PC-9 (cell line): ENCODE data around the gene PLSCR4. TPM values are rescaled to one million over a fixed set of nuclear protein-coding genes. Genes with fewer than 3 reads are reported as not detected.
"Not testable (repeated sequence)": the region's sequence is repeated elsewhere in the genome, so short reads cannot be mapped to it uniquely, and the experiment has no call there.

ENCODE experiments used
- BruUV-seq: library from RNA; stranded (reverse); fragments of 400-500 nt; replicated peaks from 2 replicates; lab custom pipeline; 2021; lab: Mats Ljungman, UMichigan
- CTCF ChIA-PET: fragments of 300-600 bp; sonication (Branson Sonifier 250); formaldehyde crosslinking; loops from one replicate; lab custom pipeline; 2022; ENCODE audit warnings: antibody characterized with exemption; lab: Charles Lee
- POLR2A ChIA-PET: fragments of 300-600 bp; sonication (Branson Sonifier 250); formaldehyde crosslinking; loops from one replicate; lab custom pipeline; 2022; ENCODE audit warnings: antibody characterized with exemption; ENCODE audit not compliant: unreplicated experiment; lab: Charles Lee
- DNase-seq, 2 experiments: peaks; one replicate each; pipeline versions ENCODE4 v3.0.0 to v3.0.0-alpha.2; 2015 to 2022; ENCODE audit warnings: mixed read lengths in 1 of 2
- H2AFZ ChIP-seq: fragments of 200-600 bp; sonication (generic); 2 replicates; pipeline ENCODE4 v1.8.1; 2017; ENCODE audit warnings: antibody characterized with exemption
- H3F3A ChIP-seq: fragments of 200-600 bp; sonication (generic); 2 replicates; pipeline ENCODE4 v1.8.1; 2017; ENCODE audit warnings: antibody characterized with exemption, mild to moderate bottlenecking, low read depth; ENCODE audit not compliant: insufficient read depth
- H3K27ac ChIP-seq: fragments of 200-600 bp; sonication (generic); 2 replicates; pipeline ENCODE4 v1.6.1; 2016; ENCODE audit warnings: mixed run types
- H3K27me3 ChIP-seq: fragments of 200-600 bp; sonication (generic); 2 replicates; pipeline ENCODE4 v1.6.1; 2016; ENCODE audit warnings: low read depth, mixed run types; ENCODE audit not compliant: insufficient read depth
- H3K36me3 ChIP-seq: fragments of 200-600 bp; sonication (generic); 2 replicates; pipeline ENCODE4 v1.6.1; 2016; ENCODE audit warnings: low read depth, mixed run types
- H3K4me1 ChIP-seq: fragments of 200-600 bp; sonication (generic); replicated peaks from 2 replicates; pipeline ENCODE4 v1.6.1; 2016; ENCODE audit warnings: mixed run types; ENCODE audit not compliant: insufficient read depth
- H3K4me2 ChIP-seq: fragments of 200-600 bp; sonication (generic); 2 replicates; pipeline ENCODE4 v1.6.1; 2017; ENCODE audit warnings: mixed run types
- H3K4me3 ChIP-seq: fragments of 200-600 bp; sonication (generic); 2 replicates; pipeline ENCODE4 v1.6.1; 2016; ENCODE audit warnings: mixed run types
- H3K79me2 ChIP-seq: fragments of 200-600 bp; sonication (generic); 2 replicates; pipeline ENCODE4 v1.6.1; 2017; ENCODE audit warnings: low read depth, mixed run types
- H3K9me2 ChIP-seq: fragments of 200-600 bp; sonication (generic); 2 replicates; pipeline ENCODE4 v1.8.1; 2017; ENCODE audit warnings: mild to moderate bottlenecking; ENCODE audit not compliant: insufficient read depth
- H3K9me3 ChIP-seq: fragments of 200-600 bp; sonication (generic); 2 replicates; pipeline ENCODE4 v1.8.1; 2016; ENCODE audit warnings: low read depth; ENCODE audit not compliant: insufficient read depth
- H4K20me1 ChIP-seq: fragments of 200-600 bp; sonication (generic); 2 replicates; pipeline ENCODE4 v1.8.1; 2017; ENCODE audit not compliant: insufficient read depth
- CTCF ChIP-seq: fragments of 200-600 bp; sonication (generic); conservative IDR thresholded peaks from 2 replicates; pipeline ENCODE4 v1.6.1; 2017; ENCODE audit warnings: mixed run types, antibody characterized with exemption, mild to moderate bottlenecking, moderate library complexity
- EZH2 ChIP-seq: fragments of 200-600 bp; sonication (generic); IDR thresholded peaks from 2 replicates; pipeline ENCODE4 v1.8.0; 2017; ENCODE audit warnings: antibody characterized with exemption, low read depth
- intact Hi-C: fragments of 100-400 bp; cut with micrococcal nuclease; formaldehyde crosslinking; loops from one replicate; pipeline ENCODE4 v1.10.0; 2022; ENCODE audit not compliant: unreplicated experiment
- total RNA-seq: library from RNA; stranded (reverse); gene quantifications from 2 replicates; pipeline ENCODE4 v1.2.3, GENCODE V29; 2021

PLSCR4 gene
- total RNA-seq, 1 experiment from 2014 or later: 8.4 TPM

- Histone ChIP-seq H3K79me2 (no peaks in the 10 kb centered on the region), H4K20me1 (no peaks in the 10 kb centered on the region), H3K27me3 (no peaks in the 10 kb centered on the region), H3F3A (no peaks in the 10 kb centered on the region), H3K27ac (no peak overlapping the region), H3K4me1 (no peaks in the 10 kb centered on the region), H3K4me3 (no peak overlapping the region), H3K36me3 (no peaks in the 10 kb centered on the region), H3K4me2 (no peak overlapping the region), H3K9me3 (peaks cover 18% of the 10 kb centered on the region; the same call in 1 of the 2 replicates), H3K9me2 (no peaks in the 10 kb centered on the region), H2AFZ (no peak overlapping the region)
- ChIA-PET POLR2A (no interaction called here), CTCF (no interaction called here)
- DNase-seq: no peak
- no TSS peak for BruUV-seq
- intact Hi-C loops: no loop called here
- no peak for TF ChIP-seq EZH2
- TF ChIP-seq CTCF: no peak
Measured at GRCh38 chr3:146233487-146233886, 17.4 kb downstream of the PLSCR4 start.

GRCh38 chr3:146227486-146227885, 23.4 kb downstream of the PLSCR4 start:
- intact Hi-C loops: no loop called here
- ChIA-PET CTCF (interaction anchor here (1.2 kb wide), 1 partner anchor 10 kb away, joined by 4 read pairs; no protein-coding TSS in a partner anchor), POLR2A (no interaction called here)
- H3F3A ChIP-seq: no peaks in the 10 kb centered on the region; the same call in 1 of the 2 replicates
- H3K79me2 ChIP-seq: no peaks in the 10 kb centered on the region
- 0 out of 2 replicates have a peak, but pooled peaks cover 3% of the 10 kb centered on the region for H3K4me1 ChIP-seq
- H3K27ac ChIP-seq: no peak overlapping the region
- no peak for DNase-seq
- no peaks in the 10 kb centered on the region for H3K9me3 ChIP-seq
- H3K4me3 ChIP-seq: no peak overlapping the region
- TF ChIP-seq EZH2 (no peak), CTCF (no peak)
- H3K27me3 ChIP-seq: no peaks in the 10 kb centered on the region
- H3K4me2 ChIP-seq: no peak overlapping the region
- H4K20me1 ChIP-seq: no peaks in the 10 kb centered on the region
- no peaks in the 10 kb centered on the region for H3K36me3 ChIP-seq
- H2AFZ ChIP-seq: no peak overlapping the region
- H3K9me2 ChIP-seq: no peaks in the 10 kb centered on the region
- no TSS peak for BruUV-seq

GRCh38 chr3:146226881-146227280, 24.0 kb downstream of the PLSCR4 start:
- no peak for DNase-seq
- 0 out of 2 replicates have a peak, but pooled peaks cover 6% of the 10 kb centered on the region for H3K4me1 ChIP-seq
- H4K20me1 ChIP-seq: no peaks in the 10 kb centered on the region
- no peak overlapping the region for H3K4me3 ChIP-seq
- no peaks in the 10 kb centered on the region for H3K9me3 ChIP-seq
- H3F3A ChIP-seq: no peaks in the 10 kb centered on the region; the same call in 1 of the 2 replicates
- no peak overlapping the region for H3K27ac ChIP-seq
- intact Hi-C loops: no loop called here
- H3K36me3 ChIP-seq: no peaks in the 10 kb centered on the region
- CTCF ChIA-PET: no interaction called here
- POLR2A ChIA-PET: no interaction called here
- no peak overlapping the region for H2AFZ ChIP-seq
- no peaks in the 10 kb centered on the region for H3K27me3 ChIP-seq
- no peaks in the 10 kb centered on the region for H3K79me2 ChIP-seq
- no peak overlapping the region for H3K4me2 ChIP-seq
- no peaks in the 10 kb centered on the region for H3K9me2 ChIP-seq
- BruUV-seq: no TSS peak
- TF ChIP-seq CTCF: no peak
- no peak for TF ChIP-seq EZH2

- POLR2A ChIA-PET, H3K9me3 ChIP-seq, H3K27ac ChIP-seq, H2AFZ ChIP-seq, H4K20me1 ChIP-seq, BruUV-seq, H3K4me2 ChIP-seq, H3K27me3 ChIP-seq, intact Hi-C loops, H3K4me3 ChIP-seq, H3F3A ChIP-seq, DNase-seq, H3K36me3 ChIP-seq, H3K4me1 ChIP-seq, H3K79me2 ChIP-seq, CTCF ChIA-PET, H3K9me2 ChIP-seq: not testable (repeated sequence)
Measured at GRCh38 chr3:146225458-146225857, 25.4 kb downstream of the PLSCR4 start.
